ENCODE measurements around the gene CCZ1B. TPM values are rescaled to one million over a fixed set of nuclear protein-coding genes. Genes with fewer than 3 reads are reported as not detected.
"Not testable (repeated sequence)": the region's sequence is repeated elsewhere in the genome, so short reads cannot be mapped to it uniquely, and the experiment has no call there.

Gene CCZ1B
- total and polyA plus RNA-seq, 5 donors, result 22.6 to 51.3 (median 37.1) TPM

DNA sequence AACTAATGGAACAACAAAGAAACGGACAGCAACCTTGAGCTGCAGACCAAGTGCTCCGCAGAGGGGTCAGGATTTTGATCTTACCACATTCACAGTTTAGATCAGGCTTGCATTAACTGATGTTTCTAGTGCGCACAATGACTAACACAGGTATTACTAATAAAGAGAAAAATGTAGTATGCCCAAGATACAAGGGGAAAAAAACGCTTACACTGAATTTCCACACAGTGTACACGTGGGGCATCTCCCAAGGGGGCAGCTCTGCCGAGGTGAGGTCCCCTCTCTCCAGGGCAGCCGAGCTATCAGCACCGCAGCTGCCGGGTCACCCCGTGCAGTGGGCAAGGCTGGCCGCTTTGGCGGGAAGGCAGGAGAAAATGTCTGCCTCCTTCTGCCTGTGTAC lies 26.2 kb downstream of the CCZ1B start:
- H3K9me3 ChIP-seq (ENCODE audit: control insufficient read depth, low read length); H3K4me3 ChIP-seq (ENCODE audit: low read length); ATAC-seq; intact Hi-C loops (cut with DNase I); DNase-seq; H3K27me3 ChIP-seq (ENCODE audit: control insufficient read depth, insufficient read depth); H3K4me1 ChIP-seq (ENCODE audit: control insufficient read depth, insufficient read depth, low read length); H3K27ac ChIP-seq (ENCODE audit: low read length): not testable (repeated sequence)
- WGBS, result 64% methylated on average over 2 of the region's 12 CpGs

DNA sequence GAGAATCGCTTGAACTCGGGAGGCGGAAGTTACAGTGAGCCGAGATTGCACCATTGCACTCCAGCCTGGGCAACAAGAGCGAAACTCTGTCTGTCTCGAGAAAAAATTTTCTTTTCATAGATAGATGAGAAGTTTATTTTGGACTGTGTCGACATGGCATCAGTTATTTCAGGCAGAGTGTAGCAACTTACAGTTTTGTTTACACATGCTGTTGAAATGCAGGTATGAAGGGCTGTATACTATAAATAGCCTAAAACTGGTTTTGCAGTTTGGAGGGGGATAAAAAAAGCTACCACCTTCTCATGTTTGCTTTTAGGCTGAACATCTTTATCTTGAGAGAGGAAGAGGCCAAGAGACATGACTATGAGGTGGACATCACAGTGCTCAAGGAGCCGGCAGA lies 28.0 kb downstream of the CCZ1B start:
- intact Hi-C loops (cut with DNase I), result not testable (repeated sequence)

DNA sequence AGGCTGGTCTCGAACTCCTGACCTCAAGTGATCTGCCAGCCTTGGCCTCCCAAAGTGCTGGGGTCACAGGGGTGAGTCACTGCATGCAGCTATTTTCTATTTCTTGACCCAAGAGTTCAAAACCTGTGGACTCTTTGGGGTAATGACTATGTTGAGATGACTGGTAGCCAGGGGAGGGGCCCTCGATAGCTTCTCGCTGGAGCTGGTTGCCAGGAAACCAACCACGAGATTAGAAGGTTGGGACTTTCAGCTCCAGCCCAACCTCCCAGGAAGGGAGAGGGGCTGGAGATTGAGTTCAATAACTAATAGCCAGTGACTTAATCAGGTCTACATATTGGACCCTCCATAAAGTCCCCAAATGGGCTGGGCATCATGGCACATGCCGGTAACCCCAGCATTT lies 28.9 kb downstream of the CCZ1B start:
- WGBS, result 70% methylated on average over 5 of the region's 5 CpGs
- H3K27me3 ChIP-seq (ENCODE audit: control insufficient read depth, insufficient read depth); ATAC-seq: not testable (repeated sequence)

More for the DNA sequence above, 28.0 kb downstream of the CCZ1B start:
- WGBS, result 43% methylated on average over 1 of the region's 8 CpGs
- not testable (repeated sequence) for ATAC-seq; H3K4me1 ChIP-seq (ENCODE audit: control insufficient read depth, insufficient read depth, low read length); H3K4me3 ChIP-seq (ENCODE audit: low read length); H3K27ac ChIP-seq (ENCODE audit: low read length); DNase-seq; H3K27me3 ChIP-seq (ENCODE audit: control insufficient read depth, insufficient read depth); H3K9me3 ChIP-seq (ENCODE audit: control insufficient read depth, low read length)

DNA sequence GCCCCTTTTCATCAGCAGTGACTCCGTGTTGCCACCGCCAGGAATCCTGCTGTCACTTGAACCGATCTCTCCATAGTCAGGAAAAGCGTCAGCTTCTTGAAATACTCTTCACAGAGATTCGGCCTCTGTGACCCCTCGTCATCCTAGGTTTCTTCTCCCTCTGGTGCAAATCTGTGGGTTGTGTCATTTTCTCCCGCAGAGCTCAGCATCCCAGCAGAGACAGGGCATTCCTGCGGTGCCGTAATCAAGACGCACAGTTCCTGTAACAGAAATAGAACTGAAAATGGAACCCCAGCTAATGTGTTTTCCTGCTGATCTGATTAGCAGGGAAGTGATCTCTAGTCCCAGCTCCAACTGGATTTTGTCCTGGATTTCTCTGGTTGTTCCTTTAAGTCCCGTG lies 31.8 kb downstream of the CCZ1B start:
- H3K4me1 ChIP-seq (ENCODE audit: control insufficient read depth, insufficient read depth, low read length); H3K27ac ChIP-seq (ENCODE audit: low read length); H3K4me3 ChIP-seq (ENCODE audit: low read length); DNase-seq; intact Hi-C loops (cut with DNase I); H3K27me3 ChIP-seq (ENCODE audit: control insufficient read depth, insufficient read depth); H3K9me3 ChIP-seq (ENCODE audit: control insufficient read depth, low read length); ATAC-seq: not testable (repeated sequence)
- 87% methylated on average over 2 of the region's 11 CpGs for WGBS

More for the DNA sequence above, 28.9 kb downstream of the CCZ1B start:
- H3K4me1 ChIP-seq (ENCODE audit: control insufficient read depth, insufficient read depth, low read length); H3K27ac ChIP-seq (ENCODE audit: low read length); intact Hi-C loops (cut with DNase I); H3K4me3 ChIP-seq (ENCODE audit: low read length); DNase-seq; H3K9me3 ChIP-seq (ENCODE audit: control insufficient read depth, low read length): not testable (repeated sequence)

DNA sequence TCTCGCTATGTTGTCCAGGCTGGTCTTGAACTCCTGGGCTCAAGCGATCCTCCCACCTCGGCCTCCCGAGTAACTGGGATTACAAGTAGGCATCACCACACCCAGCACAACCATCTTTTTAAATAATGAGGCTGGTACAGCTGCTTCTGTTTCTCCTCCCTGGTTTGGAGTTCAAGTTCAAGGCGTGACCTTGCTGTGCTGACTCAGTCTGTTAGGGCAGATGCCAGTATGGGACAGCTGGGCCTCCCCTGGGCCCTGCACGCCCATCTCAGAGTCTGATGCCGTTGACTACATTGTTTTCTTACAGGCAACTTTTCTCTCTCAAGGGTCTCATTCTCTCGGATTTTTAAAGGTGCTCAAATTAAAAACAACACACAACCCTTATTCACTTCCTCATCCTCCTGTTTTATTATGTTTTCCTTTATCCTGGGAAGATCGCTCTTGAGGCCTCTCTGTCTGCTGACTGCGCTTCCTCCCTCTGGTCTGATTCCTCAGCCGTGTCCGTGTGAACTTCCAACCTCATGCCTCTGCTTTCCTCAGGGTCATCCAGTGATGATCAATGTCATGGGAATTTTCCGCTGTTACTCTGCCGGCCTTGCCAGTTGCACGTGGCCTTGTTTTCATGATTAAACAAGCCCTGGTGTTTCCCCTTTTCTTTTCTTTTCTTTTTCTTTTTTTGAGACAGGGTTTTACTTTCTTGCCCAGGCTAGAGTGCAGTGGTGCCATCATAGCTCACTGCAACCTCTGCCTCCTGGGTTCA lies 33.8 kb downstream of the CCZ1B start:
- H3K9me3 ChIP-seq (ENCODE audit: control insufficient read depth, low read length); H3K27me3 ChIP-seq (ENCODE audit: control insufficient read depth, insufficient read depth); H3K27ac ChIP-seq (ENCODE audit: low read length); H3K4me3 ChIP-seq (ENCODE audit: low read length); DNase-seq; H3K4me1 ChIP-seq (ENCODE audit: control insufficient read depth, insufficient read depth, low read length); intact Hi-C loops (cut with DNase I): not testable (repeated sequence)
- 77% methylated on average over 9 of the region's 15 CpGs for WGBS
- ATAC-seq, result peak in 1 of 2 donors; percentile 42

DNA sequence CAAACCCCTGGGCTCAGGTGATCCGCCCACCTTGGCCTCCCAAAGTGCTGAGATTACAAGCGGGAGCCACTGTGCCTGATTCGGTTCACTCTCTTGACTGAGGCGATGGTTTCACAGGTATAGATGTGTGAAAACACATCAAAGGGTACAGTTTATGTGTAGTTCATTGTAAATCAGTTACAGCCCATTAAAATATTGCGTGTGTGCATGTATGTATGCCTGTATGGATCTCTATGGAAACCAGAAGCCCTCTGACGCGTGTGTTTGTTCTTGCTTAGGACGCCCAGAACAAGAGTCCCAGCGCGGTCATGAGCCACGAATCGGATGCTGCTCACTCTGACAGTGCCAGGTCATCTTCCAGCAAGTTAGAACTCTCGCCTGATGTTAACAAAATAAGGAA lies 36.7 kb downstream of the CCZ1B start:
- DNase-seq; H3K4me1 ChIP-seq (ENCODE audit: control insufficient read depth, insufficient read depth, low read length); H3K27me3 ChIP-seq (ENCODE audit: control insufficient read depth, insufficient read depth); H3K27ac ChIP-seq (ENCODE audit: low read length); H3K4me3 ChIP-seq (ENCODE audit: low read length); intact Hi-C loops (cut with DNase I); H3K9me3 ChIP-seq (ENCODE audit: control insufficient read depth, low read length): not testable (repeated sequence)
- peak in 1 of 2 donors; percentile 54 for ATAC-seq
- no CpG with 5 or more reads among the region's 13 CpGs for WGBS

DNA sequence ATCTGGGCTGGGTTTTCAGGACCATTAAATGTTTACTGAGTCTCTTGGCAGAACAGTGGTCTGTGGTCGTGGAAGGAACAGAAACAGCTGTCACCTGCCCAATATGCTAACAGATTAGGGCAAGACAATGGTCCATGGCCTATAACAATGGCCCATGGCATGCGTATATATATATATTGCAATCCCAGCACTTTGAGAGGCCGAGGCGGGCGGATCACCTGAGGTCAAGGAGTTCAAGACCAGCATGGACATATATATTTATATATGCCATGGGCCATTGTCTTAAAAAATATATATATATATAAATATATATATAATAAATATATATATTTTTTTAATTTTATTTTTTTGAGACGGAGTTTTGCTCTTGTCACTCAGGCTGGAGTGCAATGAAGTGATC lies 44.5 kb downstream of the CCZ1B start:
- DNase-seq; H3K27ac ChIP-seq (ENCODE audit: low read length); H3K4me3 ChIP-seq (ENCODE audit: low read length); H3K9me3 ChIP-seq (ENCODE audit: control insufficient read depth, low read length); ATAC-seq; H3K27me3 ChIP-seq (ENCODE audit: control insufficient read depth, insufficient read depth); intact Hi-C loops (cut with DNase I); H3K4me1 ChIP-seq (ENCODE audit: control insufficient read depth, insufficient read depth, low read length): not testable (repeated sequence)
- WGBS, result 91% methylated on average over 6 of the region's 6 CpGs

DNA sequence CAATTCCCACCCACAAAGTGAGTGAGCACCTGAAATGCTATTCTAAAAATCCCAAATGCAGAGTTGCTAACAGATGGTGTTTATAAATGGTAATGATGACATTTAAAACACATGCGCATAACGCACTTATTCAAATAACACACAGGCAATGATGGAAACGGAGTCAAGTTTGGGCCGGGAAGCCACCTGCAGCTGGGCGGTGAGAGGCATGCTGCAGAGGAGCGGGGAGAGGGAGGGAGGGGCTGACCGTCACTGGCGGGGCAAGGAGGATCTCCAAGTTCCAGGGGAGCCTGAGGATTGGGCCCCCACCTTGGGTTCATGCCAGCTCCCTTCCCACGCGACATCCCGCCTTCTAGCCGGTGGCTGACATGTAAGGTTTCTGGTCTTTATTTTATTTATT lies 64.9 kb downstream of the CCZ1B start:
- intact Hi-C loops (cut with DNase I); DNase-seq; ATAC-seq; H3K4me1 ChIP-seq (ENCODE audit: control insufficient read depth, insufficient read depth, low read length); H3K27ac ChIP-seq (ENCODE audit: low read length); H3K27me3 ChIP-seq (ENCODE audit: control insufficient read depth, insufficient read depth); H3K4me3 ChIP-seq (ENCODE audit: low read length); H3K9me3 ChIP-seq (ENCODE audit: control insufficient read depth, low read length): not testable (repeated sequence)
- WGBS, result 18% methylated on average over 2 of the region's 12 CpGs

DNA sequence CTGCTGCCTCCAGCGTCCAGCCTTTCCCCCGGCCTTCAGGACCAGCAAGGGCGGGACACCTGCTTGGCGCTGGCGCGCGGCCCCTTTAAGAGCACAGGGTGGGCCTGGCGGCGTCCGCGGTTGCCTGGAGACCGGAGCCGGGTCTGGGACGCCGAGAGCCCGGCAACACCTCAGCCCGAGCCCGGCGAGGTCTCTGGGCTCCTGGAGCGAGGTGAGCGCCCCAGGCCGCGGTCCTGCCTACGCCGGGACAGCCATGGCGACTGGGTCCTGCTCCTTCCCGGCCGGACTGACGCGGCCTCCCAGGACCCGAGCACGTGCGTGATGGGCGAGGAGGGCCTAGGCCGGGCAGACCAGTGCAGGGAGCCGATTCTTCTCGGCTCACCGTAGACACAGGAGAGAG lies 72.1 kb downstream of the CCZ1B start, which contains the start of gene RSPH10B2:
Gene RSPH10B2, plus strand, starts transcription at position 140 of the 400 bp plus-strand sequence. CDS start 3,575 bp downstream, outside the sequence.
- ATAC-seq (peak; percentile 77 to 81), DNase-seq (peak; percentile 5 to 49 (median 34))
- 4% methylated on average over 22 of the region's 38 CpGs for WGBS
- intact Hi-C loops (cut with DNase I); H3K9me3 ChIP-seq (ENCODE audit: control insufficient read depth, low read length); H3K27me3 ChIP-seq (ENCODE audit: control insufficient read depth, insufficient read depth); H3K27ac ChIP-seq (ENCODE audit: low read length); H3K4me1 ChIP-seq (ENCODE audit: control insufficient read depth, insufficient read depth, low read length); H3K4me3 ChIP-seq (ENCODE audit: low read length): not testable (repeated sequence)

DNA sequence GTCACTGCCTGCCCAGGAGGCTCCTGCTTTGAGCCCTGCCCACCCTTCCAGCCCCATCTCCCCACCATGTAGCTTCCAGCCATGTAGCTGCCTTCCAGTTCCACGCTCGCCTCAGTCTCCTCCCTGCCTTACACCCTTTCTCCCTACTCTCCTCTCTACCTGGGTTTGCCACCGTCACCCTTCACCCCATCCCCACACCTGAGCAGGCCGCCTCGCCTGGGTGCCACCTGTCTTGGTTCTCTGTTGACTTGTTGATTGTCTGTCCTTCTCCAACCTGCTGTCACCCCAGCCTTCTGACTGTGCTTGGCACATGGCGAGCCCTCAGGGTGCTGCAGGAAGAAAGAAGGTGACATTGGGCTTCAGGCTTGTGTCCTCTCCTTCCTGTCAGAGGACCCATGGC lies 75.9 kb downstream of the CCZ1B start:
- H3K4me3 ChIP-seq (ENCODE audit: low read length); H3K27ac ChIP-seq (ENCODE audit: low read length); H3K27me3 ChIP-seq (ENCODE audit: control insufficient read depth, insufficient read depth); intact Hi-C loops (cut with DNase I); H3K9me3 ChIP-seq (ENCODE audit: control insufficient read depth, low read length); H3K4me1 ChIP-seq (ENCODE audit: control insufficient read depth, insufficient read depth, low read length); DNase-seq: not testable (repeated sequence)
- WGBS, result 90% methylated on average over 3 of the region's 6 CpGs
- peak in 1 of 2 donors; percentile 26 for ATAC-seq

DNA sequence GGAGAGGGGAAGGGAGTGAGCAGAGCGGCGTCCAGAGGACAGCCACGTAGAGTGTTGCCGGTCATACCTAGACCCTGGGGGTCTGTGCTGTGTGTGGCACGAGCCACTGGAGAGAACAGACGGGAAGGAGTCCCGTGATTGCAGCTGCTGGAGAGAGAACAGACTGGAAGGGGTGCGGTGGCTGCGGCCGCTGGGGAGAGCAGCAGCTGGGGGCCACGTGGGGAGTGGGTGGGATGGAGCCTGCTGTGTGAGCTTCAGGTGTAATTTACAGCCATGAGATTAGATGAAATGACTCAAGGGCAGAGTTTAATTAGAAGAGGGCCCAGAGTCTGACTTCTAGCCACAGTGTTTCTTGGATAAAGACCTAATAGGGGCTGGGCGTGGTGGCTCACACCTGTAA lies 76.7 kb downstream of the CCZ1B start:
- H3K9me3 ChIP-seq (ENCODE audit: control insufficient read depth, low read length); H3K4me3 ChIP-seq (ENCODE audit: low read length); DNase-seq; intact Hi-C loops (cut with DNase I); H3K4me1 ChIP-seq (ENCODE audit: control insufficient read depth, insufficient read depth, low read length); H3K27me3 ChIP-seq (ENCODE audit: control insufficient read depth, insufficient read depth); H3K27ac ChIP-seq (ENCODE audit: low read length): not testable (repeated sequence)
- WGBS, result 88% methylated on average over 6 of the region's 12 CpGs
- ATAC-seq, result peak in 1 of 2 donors; percentile 18
